GM12878 (cell line): ENCODE results near the gene TFAM. TPM values are rescaled to one million over a fixed set of nuclear protein-coding genes. Genes with fewer than 3 reads are reported as not detected.
A peak's percentile ranks its signal among the peaks of the same experiment; 100 is the strongest.

Experiments used
- BHLHE40 ChIP-seq, 2 experiments: fragments of 450-650 bp in 1 of 2; IDR thresholded peaks; 2 replicates each; pipeline ENCODE4 v1.6.1; 2011 to 2017; ENCODE audit warnings: low read depth in 2 of 2, borderline replicate concordance in 1 of 2, improper control_type of control experiment in 1 of 2, low read length in 1 of 2, mild to moderate bottlenecking in 1 of 2
- CHD2 ChIP-seq: IDR thresholded peaks from 2 replicates; pipeline ENCODE4 v1.6.1; 2011; ENCODE audit warnings: low read depth, low read length, improper control_type of control experiment, borderline replicate concordance
- CUX1 ChIP-seq: IDR thresholded peaks from 2 replicates; pipeline ENCODE4 v1.6.1; 2012; ENCODE audit warnings: improper control_type of control experiment, low read depth, low read length; ENCODE audit not compliant: insufficient replicate concordance
- NFYA ChIP-seq: IDR thresholded peaks from 2 replicates; pipeline ENCODE4 v1.6.1; 2011; ENCODE audit warnings: low read depth, mild to moderate bottlenecking, low read length, improper control_type of control experiment, borderline replicate concordance
- NR2F1 ChIP-seq: fragments of 450-650 bp; conservative IDR thresholded peaks from 2 replicates; pipeline ENCODE4 v1.6.1; 2017; ENCODE audit warnings: mild to moderate bottlenecking
- NRF1 ChIP-seq: conservative IDR thresholded peaks from 2 replicates; pipeline ENCODE4 v1.6.1; 2011; ENCODE audit warnings: mild to moderate bottlenecking, low read depth, low read length, improper control_type of control experiment
- PML ChIP-seq: IDR thresholded peaks from 2 replicates; pipeline ENCODE4 v1.6.1; 2012; ENCODE audit warnings: low read length, inconsistent platforms
- POLR2A ChIP-seq: IDR thresholded peaks from 2 replicates; pipeline ENCODE4 v1.6.1; 2011; ENCODE audit warnings: low read depth, mild to moderate bottlenecking, low read length
- RELA ChIP-seq: fragments of 450-650 bp; IDR thresholded peaks from 2 replicates; pipeline ENCODE4 v1.8.0; 2014; ENCODE audit warnings: borderline replicate concordance; ENCODE audit not compliant: partially characterized antibody
- SMAD5 ChIP-seq: IDR thresholded peaks from 2 replicates; pipeline ENCODE4 v1.6.1; 2016; ENCODE audit warnings: antibody characterized with exemption, low read depth
- SREBF1 ChIP-seq: IDR thresholded peaks from 2 replicates; pipeline ENCODE4 v1.6.1; 2012; ENCODE audit warnings: mild to moderate bottlenecking, low read length
- ZBTB11 ChIP-seq: fragments of 450-650 bp; formaldehyde crosslinking; IDR thresholded peaks from 2 replicates; pipeline ENCODE4 v1.5.0; 2022; ENCODE audit warnings: mild to moderate bottlenecking, missing genetic modification characterization
- ZNF592 ChIP-seq: fragments of 450-650 bp; IDR thresholded peaks from 2 replicates; pipeline ENCODE4 v1.6.1; 2017; ENCODE audit warnings: mild to moderate bottlenecking, moderate library complexity
- ZSCAN29 ChIP-seq: fragments of 450-650 bp; IDR thresholded peaks from 2 replicates; pipeline ENCODE4 v1.6.1; 2017; ENCODE audit warnings: mild to moderate bottlenecking, moderate library complexity
- polyA plus RNA-seq, 11 experiments: library from polyadenylated mRNA; depleted of rRNA in 4 of 11; unstranded in 6 of 11; stranded (reverse) in 5 of 11; fragments of >200 nt; fragmentation: Nextera tagmentation in 4 of 11; fragmentation: Illumina TruSeq in 1 of 11; extraction: Ambion mirVana in 4 of 11; extraction: Trizol in 1 of 11; gene quantifications; 1 replicate in 1 of 11; 2 replicates in 10 of 11; pipeline versions ENCODE4 v1.2.1 to v1.2.3, GENCODE V29; 2011 to 2016; ENCODE audit warnings: inconsistent platforms in 2 of 11, missing spikeins in 2 of 11, low read depth in 1 of 11
- total RNA-seq, 4 experiments: library from RNA; depleted of rRNA in 3 of 4; stranded (reverse); fragments of >200 nt in 3 of 4; fragmentation: Illumina TruSeq in 1 of 4; extraction: Trizol in 1 of 4; gene quantifications; 2 replicates each; pipeline versions ENCODE4 v1.2.1 to v1.2.3, GENCODE V29; 2013 to 2021

TFAM gene
- total and polyA plus RNA-seq, 10 of the 15 experiments (the other 5 are each of a cell fraction or from before 2014, with no cell fraction given), result 44.9 to 135 (median 93.3) TPM

- TF ChIP-seq CUX1, result no peak
- peak; percentile 93; the same call in 1 of the 2 replicates for TF ChIP-seq SMAD5
- TF ChIP-seq RELA, result no peak
- no peak for TF ChIP-seq ZSCAN29
- peak; percentile 54; the same call in 1 of the 2 replicates for TF ChIP-seq NR2F1
- TF ChIP-seq PML, result peak; percentile 74
- peak; percentile 99 for TF ChIP-seq POLR2A
- TF ChIP-seq ZNF592, result peak; percentile 29; the same call in 1 of the 2 replicates
- TF ChIP-seq NRF1, result peak; percentile 59
- TF ChIP-seq ZBTB11 (CRISPR knock-in tag), result no peak
- TF ChIP-seq BHLHE40 (IDR thresholded peaks at IDR 0.05; ENCODE audit: borderline replicate concordance in 1 of 2, low read depth in 2 of 2, low read length in 1 of 2), result peak; percentile 41 to 86; a peak in 3 of 4 replicates
- no peak for TF ChIP-seq NFYA
- no peak for TF ChIP-seq SREBF1
- peak; percentile 76 for TF ChIP-seq CHD2
Measured at GRCh38 chr10:58384999-58385783, at the start of gene TFAM (continued).
